ENCODE data around the gene SYNE4. TPM values are rescaled to one million over a fixed set of nuclear protein-coding genes. Genes with fewer than 3 reads are reported as not detected.

SYNE4 gene
- total and polyA plus RNA-seq, 2 donors (not counting 3 experiments of a cell fraction or from before 2014, with no cell fraction given) = 0.46 to 0.62 TPM

DNA sequence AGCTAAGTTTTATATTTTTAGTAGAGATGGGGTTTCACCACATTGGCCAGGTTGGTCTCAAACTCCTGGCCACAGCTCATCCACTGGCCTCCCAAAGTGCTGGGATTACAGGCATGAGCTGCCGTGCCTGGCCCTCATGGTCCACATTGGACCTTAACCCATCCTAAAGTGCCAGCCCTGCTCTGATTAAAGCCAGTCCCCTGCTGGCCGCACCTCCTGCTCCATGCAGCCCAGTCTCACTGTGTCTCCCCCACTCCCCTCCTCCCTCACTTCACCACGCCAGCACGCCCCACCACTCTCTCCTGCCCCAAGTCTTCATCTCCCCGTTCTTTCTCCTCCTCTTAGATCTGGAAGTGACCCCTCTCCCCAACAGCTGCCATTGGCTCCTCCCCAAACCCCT, 30.3 kb downstream of the SYNE4 start:
- H3K27me3 ChIP-seq (ENCODE audit: control insufficient read depth in 2 of 2, insufficient read depth in 2 of 2, low read length in 2 of 2) = no peaks in the 10 kb centered on the region
- H3K4me3 ChIP-seq (replicated peaks in 1 of 3; ENCODE audit: insufficient read depth in 1 of 3, low read depth in 1 of 3, low read length in 3 of 3) = no peak overlapping the region
- no peaks in the 10 kb centered on the region for H3K9me1 ChIP-seq (replicated peaks; ENCODE audit: control insufficient read depth, extremely low read depth, insufficient read depth, low read length)
- no peak overlapping the region for H3K4me2 ChIP-seq (ENCODE audit: insufficient read depth, low read length)
- dilution Hi-C loops (cut with MboI; ENCODE audit: extremely low pct_ligation_motif_present, low sequenced_read_pairs) (no loop called here), intact Hi-C loops (cut with micrococcal nuclease) (no loop called here)
- no peaks in the 10 kb centered on the region for H3K36me3 ChIP-seq (ENCODE audit: control insufficient read depth in 2 of 2, extremely low read depth in 1 of 2, insufficient read depth in 2 of 2, low read length in 2 of 2)
- no peak overlapping the region for H3K9ac ChIP-seq (replicated peaks; ENCODE audit: extremely low read depth, insufficient read depth, low read length)
- H2AFZ ChIP-seq (ENCODE audit: low read depth, low read length) = no peak overlapping the region
- BruUV-seq (replicated peaks) = no TSS peak
- no peak overlapping the region for H3K27ac ChIP-seq (ENCODE audit: insufficient read depth, low read depth, low read length)
- no peaks in the 10 kb centered on the region for H3K4me1 ChIP-seq (ENCODE audit: control insufficient read depth, extremely low read depth, insufficient read depth, low read length)
- H4K20me1 ChIP-seq (replicated peaks; ENCODE audit: control insufficient read depth, extremely low read depth, insufficient read depth, low read length) = no peaks in the 10 kb centered on the region
- no peaks in the 10 kb centered on the region for H3K79me2 ChIP-seq (ENCODE audit: control insufficient read depth, insufficient read depth, low read length)
- POLR2A ChIA-PET = no interaction called here
- FAIRE-seq (no peak), DNase-seq (ENCODE audit: low read depth, low spot score) (no peak)
- CTCF ChIA-PET = no interaction called here
- TF ChIP-seq EZH2 (IDR thresholded peaks at IDR 0.05; ENCODE audit: borderline replicate concordance, low read depth, low read length, severe bottlenecking) (no peak), POLR2AphosphoS5 (IDR thresholded peaks at IDR 0.05; ENCODE audit: insufficient read depth, low read depth, low read length) (no peak), POLR2A (IDR thresholded peaks at IDR 0.05; ENCODE audit: low read depth, low read length) (no peak), GATA2 (IDR thresholded peaks at IDR 0.05; ENCODE audit: insufficient read depth, insufficient read length, low read depth, low read length) (no peak), JUN (IDR thresholded peaks at IDR 0.05; ENCODE audit: borderline replicate concordance, insufficient read depth, insufficient read length, low read depth) (no peak), MYC (IDR thresholded peaks at IDR 0.05; ENCODE audit: low read depth, low read length) (no peak), FOS (IDR thresholded peaks at IDR 0.05; ENCODE audit: borderline replicate concordance, insufficient read depth, low read length) (no peak)
- TF ChIP-seq, protein P1, sequence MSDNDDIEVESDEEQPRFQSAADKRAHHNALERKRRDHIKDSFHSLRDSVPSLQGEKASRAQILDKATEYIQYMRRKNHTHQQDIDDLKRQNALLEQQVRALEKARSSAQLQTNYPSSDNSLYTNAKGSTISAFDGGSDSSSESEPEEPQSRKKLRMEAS (IDR thresholded peaks at IDR 0.05; ENCODE audit: insufficient read depth, insufficient read length) = no peak
- TF ChIP-seq, protein P2, sequence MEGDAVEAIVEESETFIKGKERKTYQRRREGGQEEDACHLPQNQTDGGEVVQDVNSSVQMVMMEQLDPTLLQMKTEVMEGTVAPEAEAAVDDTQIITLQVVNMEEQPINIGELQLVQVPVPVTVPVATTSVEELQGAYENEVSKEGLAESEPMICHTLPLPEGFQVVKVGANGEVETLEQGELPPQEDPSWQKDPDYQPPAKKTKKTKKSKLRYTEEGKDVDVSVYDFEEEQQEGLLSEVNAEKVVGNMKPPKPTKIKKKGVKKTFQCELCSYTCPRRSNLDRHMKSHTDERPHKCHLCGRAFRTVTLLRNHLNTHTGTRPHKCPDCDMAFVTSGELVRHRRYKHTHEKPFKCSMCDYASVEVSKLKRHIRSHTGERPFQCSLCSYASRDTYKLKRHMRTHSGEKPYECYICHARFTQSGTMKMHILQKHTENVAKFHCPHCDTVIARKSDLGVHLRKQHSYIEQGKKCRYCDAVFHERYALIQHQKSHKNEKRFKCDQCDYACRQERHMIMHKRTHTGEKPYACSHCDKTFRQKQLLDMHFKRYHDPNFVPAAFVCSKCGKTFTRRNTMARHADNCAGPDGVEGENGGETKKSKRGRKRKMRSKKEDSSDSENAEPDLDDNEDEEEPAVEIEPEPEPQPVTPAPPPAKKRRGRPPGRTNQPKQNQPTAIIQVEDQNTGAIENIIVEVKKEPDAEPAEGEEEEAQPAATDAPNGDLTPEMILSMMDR (IDR thresholded peaks at IDR 0.05; ENCODE audit: extremely low read depth in 1 of 2, insufficient read depth in 1 of 2, low read depth in 1 of 2, low read length in 2 of 2) = no peak
- no peaks in the 10 kb centered on the region for H3K9me3 ChIP-seq (replicated peaks; ENCODE audit: control insufficient read depth, insufficient read depth, low read length)

All from endothelial cell of umbilical vein (primary cell).